NCI-H2081 (cell line): ENCODE results near the gene GPR173.

ENCODE experiments used
- DNase-seq, 2 experiments: peaks; one replicate each; lab custom pipeline; 2025; lab: John Stamatoyannopoulos, UW

GPR173 gene

GRCh38 chrX:53071064-53071463 is 22.5 kb downstream of the GPR173 start:
- no peak for DNase-seq

DNA sequence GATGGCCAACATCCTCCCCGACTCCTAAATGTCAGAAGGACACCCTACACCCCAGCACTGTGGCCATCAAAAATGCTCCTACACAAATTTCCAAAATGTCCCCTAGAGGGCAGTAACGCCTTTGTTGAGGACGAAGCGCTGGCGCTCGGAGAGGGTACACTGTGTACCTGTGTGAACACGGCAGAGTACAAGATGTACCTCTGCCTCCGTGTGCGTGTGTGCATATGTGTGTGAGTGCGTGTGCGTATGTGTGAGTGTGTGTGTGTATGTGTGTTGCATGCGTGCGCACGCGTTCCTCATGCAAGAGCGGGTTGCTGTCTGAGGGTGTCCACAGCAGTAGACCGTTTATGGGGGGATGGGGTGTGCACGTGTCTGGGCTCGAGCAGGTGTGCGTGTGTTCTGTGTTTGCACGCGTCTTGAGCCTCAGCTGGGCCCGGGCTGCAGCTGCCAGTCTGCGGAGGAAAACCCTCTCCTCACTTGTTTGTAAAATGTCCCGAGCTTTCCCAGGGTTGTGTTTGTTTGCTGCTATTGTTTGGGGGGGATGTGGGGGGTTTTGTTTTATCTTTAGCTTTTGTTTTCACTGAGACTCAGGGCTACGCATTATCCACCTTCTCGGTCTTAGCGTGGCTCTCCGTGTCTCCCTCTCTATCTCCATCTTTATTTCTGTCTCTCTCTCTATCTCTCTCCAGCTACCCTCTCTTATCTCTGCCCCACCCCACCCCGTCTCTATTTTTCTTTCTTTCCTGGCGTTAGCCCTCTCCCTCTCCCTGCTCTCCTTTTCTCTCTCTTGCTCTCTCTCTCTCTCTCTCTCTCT is 23.2 kb downstream of the GPR173 start:
- peak; percentile 87 to 88 for DNase-seq

- no peak for DNase-seq
These were observed 24.0 kb downstream of the GPR173 start for GRCh38 chrX:53072418-53073114.

DNA sequence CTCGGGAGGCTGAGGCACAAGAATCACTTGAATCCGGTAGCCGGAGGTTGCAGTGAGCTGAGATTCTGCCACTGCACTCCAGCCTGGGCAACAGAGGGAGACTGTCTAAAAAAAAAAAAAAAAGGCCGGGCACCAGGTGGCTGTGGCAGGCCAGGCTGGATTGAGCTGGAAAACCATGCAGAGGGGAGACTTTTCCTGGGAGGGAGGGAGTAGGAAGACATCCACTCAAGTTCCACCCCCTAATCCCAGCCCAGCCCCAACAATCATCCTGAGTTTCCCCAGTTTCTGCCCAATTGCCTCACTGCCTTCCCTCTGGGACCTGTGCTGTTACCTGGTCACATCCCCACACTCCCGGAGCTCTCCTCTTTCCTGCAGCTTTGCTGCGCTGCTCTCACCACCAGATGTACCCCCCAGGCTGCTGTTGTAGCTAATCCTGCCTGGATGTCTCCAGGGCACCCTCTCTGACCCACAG is 24.6 kb downstream of the GPR173 start:
- peak; percentile 55 to 73 for DNase-seq

- no peak for DNase-seq
These were observed 26.4 kb downstream of the GPR173 start for GRCh38 chrX:53075011-53075410.

- no peak for DNase-seq
These were observed 28.1 kb downstream of the GPR173 start for GRCh38 chrX:53076671-53077070.

GRCh38 chrX:53077207-53078197 is 28.9 kb downstream of the GPR173 start:
- no peak for DNase-seq

DNA sequence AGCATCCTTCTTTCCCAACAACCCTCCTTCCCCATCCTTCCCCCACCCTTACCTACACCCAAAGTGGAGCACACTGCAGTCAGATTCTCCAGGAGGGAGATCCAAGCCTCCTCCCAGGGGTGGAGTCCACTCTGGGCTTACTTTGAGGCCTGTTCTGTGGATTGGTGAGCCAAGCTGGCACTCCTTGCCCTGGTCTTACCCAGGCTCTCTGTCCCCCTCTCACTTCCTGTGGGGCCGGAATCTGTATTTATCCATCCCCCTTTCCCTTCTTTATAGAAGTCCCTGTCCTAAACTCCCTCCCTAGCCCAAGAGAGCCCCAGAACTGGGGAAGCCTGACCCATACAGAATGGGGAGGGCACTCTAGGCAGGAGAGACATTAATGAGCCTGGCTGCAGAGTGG is 30.4 kb downstream of the GPR173 start:
- DNase-seq = no peak

DNA sequence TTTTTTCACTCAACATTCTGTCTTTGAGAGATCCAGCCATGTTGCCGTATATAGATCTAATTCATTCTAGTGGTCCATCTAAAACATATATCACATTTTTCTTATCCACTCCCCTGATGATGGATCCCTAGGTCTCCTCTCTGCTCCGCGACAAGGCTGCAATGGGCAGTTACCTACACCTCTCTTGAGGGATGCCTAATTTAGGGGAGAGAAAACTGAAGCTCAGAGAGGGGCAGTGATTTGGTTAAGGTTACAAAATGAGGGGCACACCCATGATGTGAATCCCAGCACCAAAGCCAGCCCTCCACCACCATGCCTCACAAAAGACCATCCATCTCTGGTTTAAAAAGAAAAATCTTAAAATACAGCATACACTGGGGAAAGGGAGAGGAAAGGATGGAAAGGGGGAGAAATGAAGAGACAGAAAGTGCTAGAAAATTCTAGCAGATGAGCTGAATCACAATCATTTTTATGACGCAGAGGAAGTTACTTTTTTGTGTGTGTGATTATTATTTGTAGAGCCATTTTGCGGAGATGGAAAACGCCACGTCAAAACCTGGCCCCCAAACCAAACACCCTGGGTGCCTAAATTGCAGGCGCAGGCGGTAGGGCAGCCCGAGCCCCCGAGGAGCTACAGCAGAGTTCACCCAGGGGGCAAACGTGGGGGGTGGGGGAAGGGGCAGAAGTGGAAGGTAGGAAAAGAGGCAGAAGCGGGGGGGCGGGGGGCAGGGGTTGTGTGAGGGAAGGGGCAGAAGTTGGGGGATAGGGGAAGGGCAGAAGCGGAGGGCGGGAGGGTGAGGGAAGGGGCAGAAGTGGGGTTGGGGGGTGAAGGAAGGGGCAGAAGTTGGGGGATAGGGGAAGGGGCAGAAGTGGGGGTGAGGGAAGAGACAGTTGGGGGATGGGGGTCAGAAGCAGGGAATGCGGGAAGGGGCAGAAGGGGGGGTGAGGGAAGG is 32.3 kb downstream of the GPR173 start:
- DNase-seq = no peak

DNA sequence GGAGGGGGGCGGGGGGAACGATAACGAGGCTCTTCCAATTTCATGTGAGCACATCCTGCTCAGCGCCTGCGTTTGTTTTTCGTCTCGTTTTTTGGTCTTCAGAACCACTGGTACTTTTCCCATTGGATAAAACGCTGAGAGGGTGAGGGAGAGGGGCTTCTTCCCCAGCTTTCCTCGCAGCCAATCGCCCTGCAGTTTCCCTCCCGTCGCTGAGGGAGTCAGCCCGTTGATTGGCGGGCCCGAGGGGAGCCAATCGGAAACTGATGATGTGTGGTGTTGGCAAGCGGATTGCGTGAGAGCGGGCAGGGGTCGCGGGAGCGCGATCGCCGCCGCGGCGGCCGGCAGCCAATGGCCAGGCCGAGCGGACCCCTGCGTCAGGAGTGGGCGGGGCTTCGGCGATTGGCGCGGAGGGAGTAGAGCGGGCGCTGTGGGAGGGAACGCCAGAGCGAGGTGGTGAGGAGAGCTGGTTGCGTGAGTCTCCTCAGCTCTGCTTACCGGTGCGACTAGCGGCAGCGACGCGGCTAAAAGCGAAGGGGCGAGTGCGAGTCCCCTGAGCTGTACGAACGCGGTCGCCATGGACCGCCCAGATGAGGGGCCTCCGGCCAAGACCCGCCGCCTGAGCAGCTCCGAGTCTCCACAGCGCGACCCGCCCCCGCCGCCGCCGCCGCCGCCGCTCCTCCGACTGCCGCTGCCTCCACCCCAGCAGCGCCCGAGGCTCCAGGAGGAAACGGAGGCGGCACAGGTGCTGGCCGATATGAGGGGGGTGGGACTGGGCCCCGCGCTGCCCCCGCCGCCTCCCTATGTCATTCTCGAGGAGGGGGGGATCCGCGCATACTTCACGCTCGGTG is 33.6 kb downstream of the GPR173 start, which contains the start of gene TSPYL2:
Gene TSPYL2, plus strand, starts transcription at position 443 of the 848 bp plus-strand sequence. Its CDS starts 132 bp downstream, at position 575.
- DNase-seq = peak; percentile 97 to 99

GRCh38 chrX:53082773-53083616 is 34.4 kb downstream of the GPR173 start:
- no peak for DNase-seq

DNA sequence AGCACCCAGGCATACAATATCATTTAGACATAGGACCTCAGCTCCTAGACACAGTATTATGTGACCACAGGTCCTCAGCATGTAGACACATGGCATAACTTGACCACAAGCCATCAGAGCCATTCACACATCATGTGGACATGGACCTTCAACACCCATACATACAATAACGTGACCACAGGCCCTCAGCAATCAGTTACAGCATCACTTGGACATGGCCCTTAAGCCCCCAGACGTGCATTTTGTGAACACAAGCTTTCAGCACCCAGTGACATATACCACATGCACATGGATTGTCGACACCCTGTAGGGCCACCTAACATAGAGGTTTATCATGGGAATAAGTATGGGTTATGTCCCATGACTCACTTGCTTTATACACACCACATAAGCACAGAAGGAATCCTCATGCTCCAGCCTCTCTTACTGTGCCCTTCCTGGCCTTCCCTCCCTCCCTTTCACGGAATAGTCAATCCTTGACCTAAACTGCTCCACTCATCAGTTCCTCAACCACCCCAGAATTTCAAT is 35.5 kb downstream of the GPR173 start:
- no peak for DNase-seq

- DNase-seq = no peak
These were observed 36.3 kb downstream of the GPR173 start for GRCh38 chrX:53084863-53085262.

DNA sequence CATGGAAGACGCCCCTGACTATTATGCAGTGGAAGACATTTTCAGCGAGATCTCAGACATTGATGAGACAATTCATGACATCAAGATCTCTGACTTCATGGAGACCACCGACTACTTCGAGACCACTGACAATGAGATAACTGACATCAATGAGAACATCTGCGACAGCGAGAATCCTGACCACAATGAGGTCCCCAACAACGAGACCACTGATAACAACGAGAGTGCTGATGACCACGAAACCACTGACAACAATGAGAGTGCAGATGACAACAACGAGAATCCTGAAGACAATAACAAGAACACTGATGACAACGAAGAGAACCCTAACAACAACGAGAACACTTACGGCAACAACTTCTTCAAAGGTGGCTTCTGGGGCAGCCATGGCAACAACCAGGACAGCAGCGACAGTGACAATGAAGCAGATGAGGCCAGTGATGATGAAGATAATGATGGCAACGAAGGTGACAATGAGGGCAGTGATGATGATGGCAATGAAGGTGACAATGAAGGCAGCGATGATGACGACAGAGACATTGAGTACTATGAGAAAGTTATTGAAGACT is 37.2 kb downstream of the GPR173 start:
- DNase-seq = no peak

DNA sequence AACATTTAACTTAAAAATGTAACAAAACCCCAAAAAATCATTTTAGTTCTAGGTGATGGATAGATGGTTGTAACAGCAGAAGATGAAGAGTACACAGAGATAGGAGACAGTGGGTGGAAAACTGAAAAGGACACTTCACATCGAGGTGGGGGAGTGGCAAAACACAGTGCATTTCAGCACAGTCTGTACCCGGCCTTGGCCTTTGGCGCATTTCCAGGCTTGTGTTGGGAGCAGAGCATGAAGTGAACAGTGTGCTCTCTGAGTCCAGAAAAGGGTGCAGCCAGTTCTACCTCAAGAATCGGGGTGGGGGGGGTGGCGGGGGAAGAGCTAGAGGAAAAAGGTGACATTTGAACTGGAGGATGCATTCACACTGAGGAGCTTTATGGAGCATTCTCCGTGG is 37.9 kb downstream of the GPR173 start:
- no peak for DNase-seq

DNA sequence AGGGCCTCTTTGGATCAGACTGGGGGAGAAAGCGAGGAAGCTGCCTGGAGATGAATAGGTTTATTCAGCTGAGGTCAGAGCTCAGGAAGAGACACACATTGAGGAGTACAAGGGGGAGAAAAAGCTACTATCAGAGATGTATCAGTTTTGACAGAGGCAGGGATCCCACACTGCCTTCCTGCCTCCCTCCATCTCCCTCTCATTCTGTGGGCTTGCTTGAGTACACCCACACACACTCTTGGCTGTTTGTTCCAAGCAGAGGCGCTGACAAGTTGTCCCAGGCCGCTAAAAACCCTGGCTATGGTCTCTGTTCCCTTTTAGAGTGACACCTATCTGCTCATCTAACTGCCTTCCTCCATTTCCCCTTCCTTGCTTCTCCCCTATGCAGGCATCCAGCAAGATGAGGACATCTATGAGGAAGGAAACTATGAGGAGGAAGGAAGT is 38.8 kb downstream of the GPR173 start:
- no peak for DNase-seq

DNA sequence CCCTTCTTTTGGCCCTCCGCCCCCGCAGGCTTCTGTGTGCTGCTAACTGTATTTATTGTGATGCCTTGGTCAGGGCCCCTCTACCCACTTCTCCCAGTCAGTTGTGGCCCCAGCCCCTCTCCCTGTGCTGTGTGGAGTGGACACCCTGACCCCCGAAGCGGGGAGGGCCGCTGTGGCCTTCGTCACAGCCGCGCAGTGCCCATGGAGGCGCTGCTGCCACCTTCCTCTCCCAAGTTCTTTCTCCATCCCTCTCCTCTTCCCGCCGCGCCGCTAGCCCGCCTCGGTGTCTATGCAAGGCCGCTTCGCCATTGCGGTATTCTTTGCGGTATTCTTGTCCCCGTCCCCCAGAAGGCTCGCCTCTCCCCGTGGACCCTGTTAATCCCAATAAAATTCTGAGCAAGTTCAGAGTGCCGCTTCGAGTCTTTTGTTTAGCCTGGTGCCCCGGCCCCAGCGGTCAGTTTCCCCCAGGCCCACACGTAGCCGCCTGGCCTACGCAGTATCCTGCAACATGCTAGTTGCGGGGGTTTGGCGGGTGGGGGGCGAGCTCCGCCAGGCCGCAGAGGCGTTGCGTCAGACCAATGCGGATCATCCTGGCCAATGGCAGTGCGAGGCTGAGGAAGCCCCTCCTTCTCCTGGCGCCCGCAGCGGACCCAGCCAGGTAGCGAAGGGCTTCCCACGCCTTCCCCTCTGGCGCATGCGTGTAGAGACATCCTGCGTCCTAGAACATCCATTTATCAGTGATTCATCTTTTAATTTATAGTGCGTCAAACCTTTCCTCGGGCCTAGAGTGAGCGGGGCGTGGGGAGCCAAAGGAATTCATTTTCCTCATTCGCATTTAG is 39.8 kb downstream of the GPR173 start:
- peak; percentile 88 to 92 for DNase-seq
